Stimulated activated CD4-positive, alpha-beta T cell treated with anti-CD3 and anti-CD28 coated beads, Interleukin-4, amount 100 ng/mL, for 48 hours (primary cell): ENCODE data around the gene MRPL21.
"Not testable (repeated sequence)": the region's sequence is repeated elsewhere in the genome, so short reads cannot be mapped to it uniquely, and the experiment has no call there.

ENCODE experiments used
- DNase-seq, 2 donors: peaks; one replicate each; pipeline ENCODE4 v3.0.0-alpha.2; 2020; ENCODE audit warnings: low read depth in 2 of 2

The MRPL21 gene

DNA sequence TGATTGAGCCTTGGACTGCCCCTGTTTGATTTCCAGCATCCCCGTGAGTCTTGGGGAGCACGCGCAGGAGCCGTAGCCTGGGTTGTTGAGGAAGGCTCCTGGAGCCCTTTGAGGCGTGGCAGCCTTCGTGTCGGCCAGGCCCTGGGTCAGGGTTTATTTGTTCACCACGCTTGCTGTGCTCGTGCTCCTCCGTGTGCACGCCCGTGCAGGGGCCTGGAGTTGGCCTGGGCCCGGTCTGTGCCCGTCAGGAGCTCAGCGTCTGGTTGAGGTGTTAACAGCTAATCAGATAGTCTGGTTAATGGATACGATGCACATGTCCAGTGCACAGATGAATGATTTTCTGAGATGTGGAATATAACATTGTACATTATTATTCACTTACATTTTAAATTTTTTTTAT lies 8.1 kb upstream of the MRPL21 start:
- DNase-seq, result no peak

DNA sequence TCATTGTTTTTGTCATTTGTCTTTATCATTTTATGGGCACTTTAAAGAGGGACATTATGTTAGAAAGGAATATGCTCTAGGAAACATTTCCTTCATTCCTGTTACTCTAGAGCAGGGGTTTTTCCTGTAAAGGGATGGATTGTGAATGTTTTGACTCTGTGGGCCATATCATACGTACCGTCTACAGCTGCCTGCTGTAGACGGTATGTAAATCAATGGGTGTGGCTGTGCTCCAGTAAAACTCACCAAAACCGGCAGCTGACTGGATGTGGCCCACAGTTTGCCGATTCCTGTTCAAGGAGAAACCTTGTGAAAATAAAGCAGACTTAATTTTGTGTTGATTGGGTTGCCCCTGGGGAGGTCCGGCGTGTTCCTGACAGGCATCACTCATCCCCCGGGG lies 7.3 kb upstream of the MRPL21 start:
- no peak for DNase-seq

DNA sequence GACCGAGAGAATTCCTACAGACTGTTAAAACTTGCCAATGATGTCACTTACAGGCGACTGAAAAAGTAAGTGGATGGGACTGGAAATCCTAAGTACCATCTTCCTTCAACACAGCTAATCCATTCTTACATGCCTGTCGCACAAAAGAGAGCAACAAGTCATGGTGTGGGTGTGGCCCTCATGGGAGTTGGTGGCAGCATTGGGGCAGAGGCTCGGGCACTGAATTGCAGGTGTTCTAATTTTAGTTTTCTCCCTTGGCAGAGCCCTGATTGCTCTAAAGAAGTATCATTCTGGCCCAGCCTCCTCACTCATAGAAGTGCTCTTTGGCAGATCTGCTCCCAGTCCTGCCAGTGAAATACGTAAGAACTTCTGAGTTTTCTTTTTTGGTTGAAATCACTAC lies 4.6 kb upstream of the MRPL21 start:
- DNase-seq, result no peak

DNA sequence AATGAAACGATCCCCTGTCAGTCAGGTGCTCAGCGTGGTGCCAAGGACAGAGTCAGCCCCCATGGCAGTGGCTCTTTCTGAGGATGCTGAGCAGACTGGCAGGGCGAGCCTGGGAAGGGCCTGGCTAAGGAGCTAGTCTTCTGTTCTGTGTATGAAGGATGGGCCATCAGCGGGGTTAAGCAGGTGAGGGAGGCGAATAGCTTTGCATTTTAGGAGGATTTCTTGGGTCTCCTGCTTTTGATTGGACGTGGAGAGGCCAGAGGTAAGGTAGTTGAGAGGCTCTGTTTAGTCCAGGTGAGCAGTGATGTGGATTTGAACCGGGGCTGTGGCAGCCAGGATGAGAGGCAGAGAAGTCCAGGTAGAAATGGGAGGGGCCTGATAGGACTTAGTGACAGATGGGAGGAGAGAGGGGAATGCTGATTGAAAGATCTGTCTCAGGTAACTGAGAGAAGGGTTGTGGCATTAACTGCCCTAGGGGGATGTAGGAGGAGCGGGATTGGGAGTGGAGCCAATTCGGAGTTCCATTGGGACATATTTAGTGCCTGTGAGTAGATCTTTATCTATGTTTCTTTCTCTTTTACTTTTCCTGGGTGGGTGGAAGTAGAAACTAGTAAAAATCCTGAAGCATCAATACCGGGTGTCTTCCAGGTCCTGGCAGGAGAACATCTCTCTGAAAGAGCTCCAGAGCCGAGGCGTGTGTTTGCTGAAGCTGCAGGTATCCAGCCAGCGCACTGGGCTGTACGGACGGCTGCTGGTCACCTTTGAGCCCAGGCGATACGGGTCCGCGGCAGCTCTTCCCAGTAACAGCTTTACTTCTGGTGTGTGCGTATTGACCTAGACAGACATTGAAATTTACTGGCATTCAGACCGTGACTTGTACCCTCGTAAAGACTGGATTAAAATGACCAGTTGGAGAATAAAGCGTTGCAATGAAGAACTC lies 2.1 kb upstream of the MRPL21 start:
- DNase-seq, result no peak

DNA sequence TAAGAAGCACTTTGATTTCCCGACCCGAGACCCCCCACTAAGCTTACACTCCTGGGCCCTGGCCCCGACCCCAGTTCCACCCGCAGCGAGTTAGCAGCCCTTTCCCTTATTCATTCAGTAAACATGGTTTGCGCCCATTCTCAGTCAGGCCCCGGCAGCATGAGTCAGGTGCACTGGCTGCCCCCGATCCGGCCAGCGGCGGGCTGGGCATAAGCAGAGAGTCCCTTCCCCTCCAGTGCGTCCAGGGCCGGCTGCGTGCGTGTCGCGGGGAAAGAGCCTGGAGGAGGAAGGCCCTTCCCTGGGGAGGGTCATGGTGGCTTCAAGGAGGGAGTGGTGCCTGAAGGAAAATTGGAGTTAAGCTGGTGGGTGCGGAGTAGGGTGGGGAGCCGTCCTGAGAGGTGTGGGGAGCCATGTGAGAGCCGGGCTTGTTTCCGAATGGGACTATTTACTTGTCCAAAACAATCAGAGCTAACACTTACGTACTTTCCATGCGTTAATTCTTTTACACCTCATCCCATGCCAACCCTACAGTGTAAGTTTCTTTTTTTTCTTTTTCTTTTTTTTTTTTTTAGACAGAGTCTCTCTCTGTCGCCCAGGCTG lies 716 bp upstream of the MRPL21 start:
- DNase-seq, result peak in 1 of 2 donors; percentile 12

DNA sequence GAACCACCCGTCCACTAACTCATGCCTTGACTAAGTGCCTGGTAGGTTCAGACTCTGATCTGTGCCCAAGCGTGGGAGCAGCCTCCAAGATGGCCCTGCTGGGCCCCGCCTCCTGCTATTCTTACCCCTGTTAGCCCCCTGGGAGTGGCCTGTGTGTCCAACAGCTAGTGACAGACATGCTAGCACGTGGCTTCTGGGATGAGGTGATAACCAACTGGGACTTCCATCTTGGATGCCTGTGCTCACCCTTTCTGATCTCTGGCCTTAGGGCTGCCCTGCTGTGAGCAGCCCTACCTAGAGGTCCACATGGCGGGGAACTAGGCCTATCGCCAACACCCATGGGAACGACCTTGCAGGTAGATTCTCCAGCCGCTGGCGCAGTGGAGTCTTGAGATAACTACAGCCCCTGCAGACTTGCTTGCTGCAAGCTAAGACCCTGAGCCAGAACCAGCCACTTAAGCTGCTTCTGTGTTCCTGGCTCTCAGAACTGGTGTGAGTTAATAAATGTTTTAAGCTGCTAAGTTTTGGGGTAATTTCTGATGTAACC lies 2.7 kb downstream of the MRPL21 start:
- DNase-seq, result no peak

DNA sequence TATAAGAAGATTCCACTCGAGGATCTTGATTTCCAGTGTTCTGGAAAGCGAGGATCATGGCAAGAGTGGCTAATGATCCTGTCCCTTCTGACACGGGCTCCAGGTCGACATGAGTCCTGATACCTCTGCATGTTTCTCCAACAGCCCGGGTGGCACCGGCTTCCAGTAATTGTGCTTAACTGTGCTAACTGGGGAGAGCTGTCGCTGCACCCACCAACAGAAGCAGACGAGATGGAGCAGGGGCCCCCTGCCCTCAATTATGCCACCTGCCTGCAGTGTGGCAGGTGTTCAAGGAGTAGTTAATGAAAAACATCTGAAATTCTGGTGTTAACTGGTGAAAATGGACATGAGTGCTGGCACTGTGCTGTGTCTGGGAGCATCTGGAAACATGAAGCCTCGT lies 6.2 kb downstream of the MRPL21 start:
- DNase-seq, result no peak

DNA sequence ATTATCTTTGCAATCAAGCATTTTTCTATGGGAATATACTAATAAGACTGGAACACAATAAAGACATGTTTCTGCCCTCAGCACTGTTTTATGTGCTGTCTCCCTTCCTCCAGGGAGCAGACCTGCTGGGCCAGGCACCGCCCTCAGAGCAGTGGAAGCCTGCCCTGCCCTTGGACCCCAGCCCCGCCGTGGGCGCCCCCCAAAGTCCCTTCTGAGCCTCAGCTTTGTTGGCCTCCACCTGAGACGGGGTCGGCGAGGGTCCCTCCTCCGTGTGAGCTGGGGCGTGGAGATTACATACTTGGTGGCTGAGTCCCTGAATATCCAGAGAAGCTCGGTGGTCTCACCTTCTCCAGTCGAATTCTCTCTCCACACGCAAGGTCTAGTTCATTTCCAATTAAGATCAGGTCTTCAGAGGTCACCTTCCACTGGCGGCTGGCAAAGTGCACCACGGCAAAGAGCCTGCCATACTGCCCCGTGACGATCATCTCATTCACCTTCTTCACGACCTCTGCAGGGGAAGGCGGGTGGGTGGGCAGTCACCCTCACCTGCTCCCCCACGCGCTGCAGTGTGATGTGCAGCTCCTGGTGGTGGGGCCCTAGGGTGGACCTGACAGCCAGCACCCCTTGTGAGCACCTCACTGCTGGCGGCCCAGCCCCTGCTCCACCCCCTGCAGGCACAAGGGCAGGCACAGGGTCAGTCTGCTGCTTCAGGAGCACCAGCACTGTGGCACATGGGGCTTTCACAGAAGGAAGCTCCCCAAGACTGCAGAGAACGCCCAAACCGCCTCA lies 7.3 kb downstream of the MRPL21 start:
- no peak for DNase-seq

DNA sequence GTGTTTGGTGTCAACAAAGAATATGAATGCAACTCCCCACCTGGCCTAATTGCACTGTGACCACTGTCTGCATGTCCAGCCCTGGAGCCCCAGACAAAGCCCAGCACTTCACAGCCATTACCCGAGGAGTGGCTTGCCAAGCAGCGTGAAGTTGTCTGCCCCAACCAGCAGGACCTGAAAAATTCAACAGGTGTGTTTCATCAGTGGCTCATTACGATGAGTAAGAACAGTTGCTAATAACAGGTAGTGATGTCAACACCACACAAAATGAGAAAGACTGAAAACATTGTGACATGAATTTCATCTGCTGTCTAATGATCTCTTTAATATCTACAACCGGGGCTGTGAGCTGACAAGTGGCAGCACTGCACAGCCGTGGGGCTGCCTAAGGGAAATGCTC lies 10.3 kb downstream of the MRPL21 start:
- DNase-seq, result no peak

DNA sequence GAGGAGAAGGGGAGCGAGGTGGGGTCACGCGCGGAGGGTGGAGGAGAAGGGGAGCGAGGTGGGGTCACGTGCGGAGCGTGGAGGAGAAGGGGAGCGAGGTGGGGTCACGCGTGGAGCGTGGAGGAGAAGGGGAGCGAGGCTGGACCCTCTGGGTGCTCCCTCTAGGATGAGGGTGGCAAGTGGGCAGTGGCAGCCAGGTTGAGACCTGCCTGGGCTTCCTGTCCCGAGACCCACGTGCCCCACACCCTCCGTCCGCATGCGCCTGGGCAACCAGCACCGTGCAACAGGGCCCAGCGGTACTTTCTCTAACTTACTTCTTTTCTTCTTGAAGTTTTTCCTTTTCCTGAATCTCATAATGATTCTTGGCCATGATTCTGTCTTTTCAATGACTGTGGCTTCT lies 11.1 kb downstream of the MRPL21 start:
- DNase-seq, result no peak

DNA sequence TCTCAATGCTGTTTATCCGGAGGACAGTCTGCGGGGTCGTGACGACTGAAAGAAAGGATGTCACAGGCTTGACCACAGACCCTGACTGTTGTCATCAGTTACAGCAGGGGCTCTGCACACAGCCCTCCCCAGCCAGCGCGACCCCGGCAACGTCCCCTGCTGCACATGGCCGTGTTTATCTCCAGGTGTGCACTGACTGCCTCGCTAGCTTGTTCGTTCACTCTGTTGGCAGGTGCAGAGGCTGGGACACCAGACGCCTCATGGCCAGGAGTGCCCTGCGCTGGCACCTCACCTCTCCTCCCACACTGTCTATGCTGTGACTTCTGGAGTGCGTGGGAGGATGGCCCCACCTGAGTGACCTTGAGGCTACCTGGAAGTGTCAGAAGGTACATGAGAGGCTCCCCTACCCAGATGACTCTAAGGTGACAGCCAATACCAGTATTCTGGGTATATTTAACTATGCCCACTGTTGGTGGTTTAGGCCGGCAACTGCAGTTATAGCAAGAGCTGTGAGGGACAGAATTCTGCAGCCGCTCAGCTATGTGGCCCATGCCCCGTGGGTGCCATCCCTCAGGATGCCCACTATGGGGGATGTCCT lies 12.2 kb downstream of the MRPL21 start:
- no peak for DNase-seq

DNA sequence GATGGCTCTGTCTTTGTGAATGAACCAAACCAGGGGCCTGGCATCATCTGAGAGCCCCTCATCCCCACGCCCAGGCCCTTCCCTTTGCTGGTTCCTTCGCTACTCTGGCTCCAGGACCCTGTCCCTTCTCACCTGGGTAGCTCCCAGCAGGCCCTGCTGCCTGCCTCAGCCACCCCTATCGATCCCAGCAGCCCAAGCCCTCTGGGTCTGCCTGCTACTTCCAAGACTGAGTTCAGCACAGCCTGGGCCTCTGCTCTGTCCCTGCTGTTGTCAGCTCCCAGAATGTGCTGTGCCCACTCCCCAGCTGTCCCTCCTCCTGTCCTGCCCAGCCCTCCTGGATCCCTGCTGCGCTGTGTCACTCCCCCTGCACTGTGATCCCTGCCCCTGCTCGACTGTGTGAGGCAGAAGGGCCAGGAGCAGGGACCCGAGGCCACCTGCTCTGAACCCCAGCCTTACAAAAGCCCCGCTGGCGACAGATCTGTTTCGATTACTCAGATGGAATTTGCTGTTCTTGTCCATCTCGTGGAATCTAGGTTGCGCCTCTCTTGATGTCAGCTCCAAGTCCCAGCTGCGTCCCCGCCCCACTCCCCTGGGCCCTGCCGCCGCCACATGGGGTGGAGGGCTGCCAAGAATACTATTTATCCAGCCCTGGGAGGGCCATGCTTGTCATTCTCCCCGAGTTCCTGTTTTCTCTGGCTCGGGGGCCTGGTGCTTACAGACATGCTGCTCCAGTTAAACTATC lies 13.0 kb downstream of the MRPL21 start:
- no peak for DNase-seq

DNA sequence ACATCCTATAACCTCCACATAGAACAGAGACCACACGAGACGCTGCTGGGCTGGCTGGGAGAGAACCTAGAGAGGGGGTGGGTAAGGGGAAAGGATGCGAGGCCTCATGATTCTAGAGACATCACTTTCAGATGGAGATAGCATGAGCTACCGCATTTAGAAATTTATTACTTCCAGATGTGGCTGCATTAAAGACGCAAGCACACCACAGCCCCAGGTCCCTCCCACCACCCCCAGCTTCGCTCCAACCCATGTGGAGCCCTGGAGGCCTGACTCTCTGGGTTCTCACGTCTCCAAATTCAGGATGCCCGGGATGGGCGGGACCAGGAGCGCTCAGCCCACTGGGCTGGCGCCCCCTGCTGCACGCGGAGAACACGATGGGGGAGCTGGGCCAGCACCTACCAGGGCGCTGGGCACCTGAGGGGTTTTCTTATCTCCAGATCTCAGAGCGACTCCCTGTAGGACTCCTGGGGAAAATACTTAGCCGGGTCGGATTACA lies 13.6 kb downstream of the MRPL21 start:
- no peak for DNase-seq

DNA sequence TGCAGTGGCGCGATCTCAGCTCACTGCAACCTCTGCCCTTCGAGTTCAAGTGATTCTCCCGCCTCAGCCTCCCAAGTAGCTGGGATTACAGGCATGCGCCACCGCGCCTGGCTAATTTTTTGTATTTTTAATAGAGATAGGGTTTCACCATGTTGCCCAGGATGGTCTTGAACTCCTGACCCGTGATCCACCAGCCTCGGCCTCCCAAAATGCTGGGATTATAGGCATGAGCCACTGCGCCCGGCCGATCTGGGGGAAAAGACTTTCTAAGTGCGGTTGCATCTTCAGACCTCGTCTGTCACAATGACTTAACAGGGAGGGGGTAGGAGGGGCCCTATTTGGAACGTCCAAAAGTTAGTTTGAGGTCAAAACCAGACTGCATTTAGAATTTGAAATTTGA lies 18.8 kb downstream of the MRPL21 start:
- DNase-seq, result not testable (repeated sequence)

DNA sequence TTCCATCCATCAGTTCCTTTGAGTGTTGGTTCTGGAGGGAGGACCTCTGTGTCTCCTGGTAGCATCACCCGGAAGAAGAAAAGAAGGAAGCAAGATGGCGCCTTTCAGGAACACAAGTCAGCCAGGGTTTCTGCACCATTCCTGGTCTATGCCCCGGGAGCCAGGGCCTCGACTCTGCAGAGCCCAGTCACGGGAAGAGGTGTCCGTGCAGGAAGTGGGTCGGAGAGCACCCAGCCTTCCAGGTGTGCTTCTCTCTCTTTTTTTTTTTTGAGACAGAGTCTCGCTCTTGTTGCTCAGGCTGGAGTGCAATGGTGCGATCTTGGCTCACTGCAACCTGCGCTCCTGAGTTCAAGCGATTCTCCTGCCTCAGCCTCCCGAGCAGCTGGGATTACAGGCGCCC lies 21.2 kb downstream of the MRPL21 start:
- no peak for DNase-seq

DNA sequence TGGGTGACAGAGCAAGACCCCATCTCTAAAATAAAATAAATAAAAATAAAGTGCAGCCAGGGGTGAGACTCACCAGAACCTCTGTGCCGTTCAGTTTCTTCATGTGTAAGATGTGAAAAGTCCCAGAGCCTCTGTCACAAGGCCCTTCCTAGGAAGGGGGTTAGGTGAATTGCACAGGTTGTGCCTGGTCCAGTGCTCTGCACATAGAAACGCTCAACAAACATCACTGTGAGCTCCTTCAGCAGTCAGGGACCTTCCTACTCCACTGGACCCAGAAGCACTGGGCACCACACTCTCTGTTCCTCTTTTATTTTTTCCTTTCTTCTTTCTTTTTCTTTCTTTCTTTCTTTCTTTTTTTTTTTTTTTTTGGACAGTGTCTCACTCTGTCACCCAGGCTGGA lies 22.3 kb downstream of the MRPL21 start:
- no peak for DNase-seq

DNA sequence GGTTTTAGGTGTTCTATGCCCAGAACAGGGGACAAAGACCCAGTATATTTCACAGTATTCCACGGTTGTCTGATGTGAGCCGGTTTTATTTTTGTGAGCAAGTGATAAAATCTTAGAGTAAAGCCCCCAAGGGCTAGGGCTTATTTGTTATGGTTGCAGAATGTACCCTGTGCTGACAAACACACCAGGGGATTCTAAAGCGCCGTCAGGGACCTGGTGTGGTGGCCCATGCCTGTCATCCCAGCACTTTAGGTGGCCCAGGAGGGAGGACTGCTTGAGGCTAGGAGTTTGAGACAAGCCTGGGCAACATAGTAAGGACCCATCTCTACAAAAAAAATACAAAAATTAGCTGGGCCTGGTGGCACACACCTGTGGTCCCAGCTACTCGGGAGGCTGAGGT lies 22.8 kb downstream of the MRPL21 start:
- DNase-seq, result no peak

DNA sequence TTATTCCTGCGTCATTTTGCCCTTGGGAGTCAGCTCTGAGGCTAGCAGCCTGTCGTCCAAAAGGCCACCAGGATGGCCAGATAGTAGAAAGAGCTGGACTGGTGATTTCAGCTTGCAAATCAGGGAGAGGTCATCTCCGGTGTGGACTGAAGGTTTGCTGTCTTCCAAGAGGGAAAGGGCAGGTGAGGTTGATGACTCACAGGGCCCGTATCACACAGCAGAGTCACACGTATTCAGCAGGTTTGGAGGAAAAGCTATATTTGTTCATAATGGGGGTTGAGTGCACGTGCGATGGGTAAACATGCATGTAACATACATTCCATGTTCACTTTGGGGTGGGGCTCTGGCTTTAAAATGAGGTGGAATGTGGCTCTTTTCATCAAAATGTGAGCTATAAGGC lies 25.6 kb downstream of the MRPL21 start:
- DNase-seq, result no peak

DNA sequence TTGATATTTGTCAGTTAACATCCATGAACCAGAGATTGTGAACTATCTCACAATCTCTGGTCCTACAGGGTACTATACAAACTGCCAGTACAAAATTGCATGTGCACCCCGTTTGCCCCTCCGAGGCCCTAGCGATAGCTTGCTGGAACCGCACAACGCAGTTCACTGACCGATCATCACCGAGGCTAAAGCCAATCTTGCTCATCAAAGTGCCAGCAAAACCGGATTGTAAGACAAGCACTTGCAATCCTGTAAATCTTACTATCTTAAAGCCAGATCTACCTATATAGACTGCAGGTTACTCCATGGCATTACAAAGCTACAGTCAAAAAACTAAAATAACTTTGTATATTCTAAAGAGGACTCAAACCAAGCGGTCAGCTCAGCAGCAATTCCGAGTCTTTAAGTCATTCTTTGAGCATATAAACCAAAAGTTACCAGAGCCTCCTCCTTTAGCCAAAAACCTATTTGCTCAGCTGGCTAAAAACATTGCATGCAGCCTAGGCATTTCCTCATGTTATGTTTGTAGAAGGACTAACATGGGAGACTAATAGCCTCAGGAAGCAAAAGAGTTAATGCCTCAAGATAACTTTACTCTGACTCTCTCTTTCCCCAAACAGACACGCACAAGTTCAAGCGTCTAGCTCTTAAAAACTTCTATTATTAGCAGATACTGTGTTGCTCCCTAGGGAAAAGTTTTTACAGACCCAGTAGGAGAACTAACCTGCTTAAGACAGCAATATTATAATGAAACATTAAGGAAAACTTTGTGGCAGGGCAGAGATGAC lies 31.2 kb downstream of the MRPL21 start:
- no peak for DNase-seq

DNA sequence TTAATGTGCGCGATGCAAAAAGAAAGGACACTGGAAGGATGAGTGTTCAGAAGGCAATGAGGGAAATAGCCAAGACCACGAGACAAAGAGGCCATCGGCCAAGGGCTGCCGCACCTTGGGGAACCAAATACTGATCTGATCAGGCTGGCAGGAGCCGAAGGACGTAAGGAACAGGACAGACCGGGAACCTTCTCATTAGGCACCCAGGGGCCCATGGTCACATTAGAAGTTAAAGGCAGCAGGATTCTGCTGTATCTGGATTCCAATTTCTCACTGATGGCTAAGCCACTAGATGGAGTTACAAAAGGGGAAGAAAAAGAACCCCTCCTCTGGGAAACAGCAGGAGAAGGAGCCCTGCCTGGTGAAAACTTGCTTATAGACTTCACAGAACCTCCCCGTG lies 33.2 kb downstream of the MRPL21 start:
- no peak for DNase-seq
